HUES6 (cell line): Measurements from ENCODE around the gene SPI1.
"Not testable (repeated sequence)": the region's sequence is repeated elsewhere in the genome, so short reads cannot be mapped to it uniquely, and the experiment has no call there.

Experiments
- H3K27ac ChIP-seq: 2 replicates; pipeline ENCODE4 v1.7.0; 2013; ENCODE audit warnings: low read depth, mild to moderate bottlenecking, low read length, inconsistent platforms
- H3K27me3 ChIP-seq: 2 replicates; pipeline ENCODE4 v1.6.1; 2013; ENCODE audit warnings: low read length; ENCODE audit not compliant: control insufficient read depth, insufficient read depth
- H3K36me3 ChIP-seq: 2 replicates; pipeline ENCODE4 v1.6.1; 2013; ENCODE audit warnings: low read length; ENCODE audit not compliant: control insufficient read depth, insufficient read depth
- H3K4me1 ChIP-seq: 2 replicates; pipeline ENCODE4 v1.6.1; 2013; ENCODE audit warnings: low read length; ENCODE audit not compliant: control insufficient read depth, insufficient read depth
- H3K4me3 ChIP-seq: 2 replicates; pipeline ENCODE4 v1.5.1; 2013; ENCODE audit warnings: low read depth, low read length
- H3K9ac ChIP-seq: one replicate; pipeline ENCODE4 v1.6.1; 2013; ENCODE audit warnings: mild to moderate bottlenecking, low read length
- H3K9me3 ChIP-seq: 2 replicates; pipeline ENCODE4 v1.6.1; 2013; ENCODE audit warnings: low read depth, low read length; ENCODE audit not compliant: control insufficient read depth, insufficient read depth

The SPI1 gene

DNA sequence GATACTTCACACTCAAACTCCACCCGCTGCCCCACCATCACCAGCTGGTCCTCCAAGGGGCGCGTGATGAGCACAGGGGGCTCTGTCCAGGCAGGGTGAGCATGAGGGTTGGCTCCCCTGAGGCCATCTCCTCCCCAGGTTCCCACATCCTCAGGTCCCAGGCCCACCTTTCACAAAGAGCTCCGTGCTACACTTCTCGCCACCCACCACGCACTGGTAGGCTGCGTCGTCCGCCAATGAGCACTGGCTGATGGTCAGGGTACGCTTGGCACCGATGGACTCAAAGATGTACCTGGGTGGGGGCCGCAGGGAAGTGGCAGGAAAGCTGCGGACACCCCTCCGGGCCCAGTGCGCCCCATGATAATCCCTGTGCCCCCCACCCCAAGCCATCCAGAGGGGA lies 35.5 kb downstream of the SPI1 start:
- H3K27me3 ChIP-seq = no peaks in the 10 kb centered on the region
- no peak overlapping the region for H3K4me3 ChIP-seq
- no peak overlapping the region for H3K27ac ChIP-seq
- no peaks in the 10 kb centered on the region for H3K4me1 ChIP-seq
- no peaks in the 10 kb centered on the region for H3K36me3 ChIP-seq
- no peaks in the 10 kb centered on the region for H3K9me3 ChIP-seq
- no peak overlapping the region for H3K9ac ChIP-seq

DNA sequence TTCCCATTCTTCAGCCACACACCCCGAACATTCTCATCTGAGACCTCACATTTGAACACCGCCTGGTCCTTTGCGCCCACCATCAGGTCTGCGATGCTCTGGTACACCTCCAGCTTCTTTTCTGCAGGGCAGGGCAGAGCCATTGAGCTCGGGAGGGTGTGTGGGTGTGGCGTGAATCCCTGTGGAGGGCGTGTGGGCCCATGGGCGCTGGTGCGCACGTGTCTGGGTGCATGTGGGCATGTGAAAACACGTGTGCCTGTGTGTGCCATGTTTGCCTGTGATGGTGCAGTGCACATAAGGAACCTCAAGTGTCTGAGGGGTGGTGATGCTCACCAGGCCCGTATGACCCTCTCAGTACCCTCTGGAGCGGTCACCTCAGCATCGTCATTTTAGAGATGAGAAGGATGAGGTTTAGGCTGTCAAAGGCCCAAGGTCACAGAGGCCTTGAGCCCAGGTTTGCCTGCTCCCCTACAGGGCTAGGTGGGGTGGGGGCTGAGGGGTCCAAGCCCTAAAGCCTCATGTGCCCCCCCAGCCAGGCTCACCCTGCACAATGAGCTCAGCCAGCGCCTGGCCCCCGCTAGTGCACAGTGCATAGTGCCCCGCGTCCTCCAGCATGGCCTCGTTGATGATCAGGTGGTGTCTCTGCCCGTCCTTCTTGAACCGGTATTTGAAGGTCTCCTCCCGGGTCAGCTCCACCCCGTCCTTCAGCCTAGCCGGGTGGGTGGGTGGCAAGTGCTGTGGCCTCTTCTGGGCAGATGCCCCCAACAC lies 36.1 kb downstream of the SPI1 start:
- Histone ChIP-seq H3K9ac (no peak overlapping the region), H3K27me3 (no peaks in the 10 kb centered on the region), H3K36me3 (no peaks in the 10 kb centered on the region), H3K4me1 (no peaks in the 10 kb centered on the region), H3K4me3 (no peak overlapping the region), H3K27ac (no peak overlapping the region), H3K9me3 (no peaks in the 10 kb centered on the region)

DNA sequence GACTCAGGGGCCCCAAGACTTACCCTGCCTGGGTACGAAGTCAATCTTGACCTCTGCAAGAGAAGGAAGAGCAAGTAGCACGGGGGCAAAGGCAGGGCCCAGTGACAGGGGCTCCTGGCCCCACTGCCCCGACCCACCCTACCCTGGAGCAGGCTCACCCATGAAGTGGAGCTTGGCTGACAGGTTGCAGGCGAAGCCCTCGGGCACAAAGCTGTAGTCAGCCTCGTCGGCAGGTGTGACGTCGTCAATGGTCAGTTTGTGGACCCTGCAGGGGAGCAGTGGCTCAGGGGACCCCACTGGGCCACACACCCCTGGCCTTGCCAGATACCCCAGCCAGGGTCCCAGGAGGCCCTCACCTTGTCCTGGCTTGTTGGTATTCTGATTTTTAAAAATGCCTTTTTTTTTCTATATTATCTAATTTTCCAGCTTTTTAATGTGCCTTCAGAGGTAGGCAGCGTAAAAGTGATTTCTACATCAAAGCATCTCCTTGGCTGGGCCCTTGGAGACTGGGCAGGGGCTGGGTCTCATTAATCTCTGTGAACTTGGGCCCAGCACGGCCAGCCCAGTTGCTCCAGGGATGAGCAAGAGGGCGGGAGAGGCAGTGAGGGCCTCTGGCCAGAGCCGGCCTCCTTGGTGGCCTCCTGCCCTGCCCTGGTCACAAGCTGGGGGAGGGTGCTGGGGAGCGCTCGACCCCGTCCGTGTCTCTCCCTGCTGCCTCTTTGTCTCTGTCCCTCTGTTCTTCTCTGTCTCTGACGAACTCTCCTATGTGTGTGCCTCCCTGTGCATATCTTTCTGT lies 37.2 kb downstream of the SPI1 start:
- Histone ChIP-seq H3K27me3 (no peaks in the 10 kb centered on the region), H3K9me3 (no peaks in the 10 kb centered on the region), H3K9ac (no peak overlapping the region), H3K4me1 (no peaks in the 10 kb centered on the region), H3K27ac (no peak overlapping the region), H3K4me3 (no peak overlapping the region), H3K36me3 (no peaks in the 10 kb centered on the region)

DNA sequence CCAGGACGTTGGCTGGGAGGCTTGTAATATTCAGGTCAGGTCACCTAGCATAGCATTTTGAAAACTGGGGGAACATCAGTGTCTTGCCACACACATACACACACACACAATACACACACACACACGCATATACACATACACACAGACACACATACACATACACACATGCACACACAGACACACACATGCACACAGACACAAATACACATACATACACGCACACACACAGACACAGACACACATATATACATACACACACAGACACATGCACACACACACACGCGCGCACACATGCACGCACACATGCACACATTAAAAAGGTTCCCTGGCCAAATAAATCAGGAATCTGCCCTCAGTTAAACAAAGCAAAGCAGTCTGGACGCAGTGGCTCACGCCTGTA lies 38.3 kb downstream of the SPI1 start:
- H3K4me3 ChIP-seq = no peak overlapping the region

DNA sequence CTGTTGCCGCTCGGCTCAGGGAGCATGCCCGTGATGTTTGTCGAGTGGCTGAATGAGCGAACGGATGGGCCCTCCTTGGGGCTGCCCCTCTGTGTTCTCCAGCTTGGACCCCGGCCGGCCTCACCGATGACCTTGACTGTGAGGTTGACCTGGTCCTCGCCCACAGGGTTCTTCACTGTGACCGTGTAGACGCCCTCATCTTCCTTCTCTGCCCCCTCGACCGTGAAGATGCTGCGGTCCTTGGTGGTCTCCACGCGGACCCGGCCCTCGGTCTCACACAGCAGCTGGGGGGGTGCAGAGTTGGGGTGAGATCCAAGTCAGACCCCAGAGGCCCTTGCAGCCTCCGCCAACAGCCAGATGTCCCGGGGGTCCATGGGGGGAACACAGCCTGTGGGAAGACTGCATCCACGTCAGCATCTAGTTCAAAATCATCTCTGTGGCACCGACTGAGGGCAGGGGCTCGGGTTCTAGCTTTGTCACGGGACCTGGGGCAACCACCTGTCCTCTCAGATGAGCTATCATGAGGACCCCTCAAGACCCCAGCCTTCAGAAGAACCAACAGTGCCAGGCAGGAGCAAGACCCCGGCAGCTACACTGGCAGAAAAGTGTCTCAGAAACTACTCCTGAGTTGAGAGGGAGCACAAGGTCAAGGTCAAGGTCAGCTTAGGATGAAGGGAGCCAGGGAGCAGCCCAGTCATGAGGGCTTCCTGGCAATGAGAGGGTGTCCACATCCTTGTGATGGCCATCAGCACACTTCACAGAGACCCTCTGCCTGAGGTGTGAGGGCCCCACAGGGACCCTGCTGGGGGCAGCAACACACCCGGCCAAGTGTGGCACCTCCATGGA lies 39.7 kb downstream of the SPI1 start:
- H3K36me3 ChIP-seq = no peaks in the 10 kb centered on the region
- H3K4me1 ChIP-seq = no peaks in the 10 kb centered on the region
- no peak overlapping the region for H3K27ac ChIP-seq
- H3K9me3 ChIP-seq = no peaks in the 10 kb centered on the region
- H3K4me3 ChIP-seq = no peak overlapping the region
- no peaks in the 10 kb centered on the region for H3K27me3 ChIP-seq
- H3K9ac ChIP-seq = no peak overlapping the region

More for the DNA sequence above, 38.3 kb downstream of the SPI1 start:
- H3K27ac ChIP-seq = no peak overlapping the region
- no peak overlapping the region for H3K9ac ChIP-seq
- H3K4me1 ChIP-seq = no peaks in the 10 kb centered on the region
- H3K36me3 ChIP-seq = no peaks in the 10 kb centered on the region
- H3K27me3 ChIP-seq = no peaks in the 10 kb centered on the region
- no peaks in the 10 kb centered on the region for H3K9me3 ChIP-seq

DNA sequence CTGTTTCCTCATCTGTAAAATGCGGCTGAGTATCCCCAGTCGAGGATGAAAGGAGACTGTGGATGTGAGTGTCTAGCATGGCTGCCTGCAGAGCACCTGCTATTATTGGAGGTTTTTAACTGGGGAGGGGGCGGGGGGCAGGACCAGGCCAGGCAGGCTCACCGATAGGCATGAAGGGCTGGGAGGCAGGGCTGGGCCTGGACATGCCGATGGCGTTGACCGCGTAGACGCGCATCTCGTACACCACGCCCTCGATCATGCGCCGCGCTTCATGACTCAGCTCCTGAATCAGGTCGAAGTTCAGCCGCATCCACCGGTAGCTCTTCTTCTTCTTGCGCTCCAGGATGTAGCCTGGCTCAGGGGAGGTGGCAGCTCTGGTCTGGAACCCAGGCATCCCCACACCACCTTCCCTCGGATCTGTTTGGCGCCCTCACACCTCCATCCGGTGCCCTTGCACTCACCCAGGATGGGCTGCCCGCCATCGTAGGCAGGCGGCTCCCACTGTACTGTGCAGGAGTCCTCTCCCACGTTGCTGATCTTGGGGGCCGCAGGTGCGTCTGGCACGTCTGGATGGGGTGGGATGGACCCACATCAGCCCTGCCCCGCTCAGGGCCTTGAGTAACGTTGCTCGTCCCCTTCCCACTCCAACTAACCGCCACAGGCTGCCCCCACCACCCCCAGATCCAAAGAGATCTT lies 41.0 kb downstream of the SPI1 start:
- Histone ChIP-seq H3K4me3 (no peak overlapping the region), H3K9ac (no peak overlapping the region), H3K36me3 (no peaks in the 10 kb centered on the region), H3K27me3 (no peaks in the 10 kb centered on the region), H3K9me3 (no peaks in the 10 kb centered on the region), H3K4me1 (no peaks in the 10 kb centered on the region), H3K27ac (no peak overlapping the region)

DNA sequence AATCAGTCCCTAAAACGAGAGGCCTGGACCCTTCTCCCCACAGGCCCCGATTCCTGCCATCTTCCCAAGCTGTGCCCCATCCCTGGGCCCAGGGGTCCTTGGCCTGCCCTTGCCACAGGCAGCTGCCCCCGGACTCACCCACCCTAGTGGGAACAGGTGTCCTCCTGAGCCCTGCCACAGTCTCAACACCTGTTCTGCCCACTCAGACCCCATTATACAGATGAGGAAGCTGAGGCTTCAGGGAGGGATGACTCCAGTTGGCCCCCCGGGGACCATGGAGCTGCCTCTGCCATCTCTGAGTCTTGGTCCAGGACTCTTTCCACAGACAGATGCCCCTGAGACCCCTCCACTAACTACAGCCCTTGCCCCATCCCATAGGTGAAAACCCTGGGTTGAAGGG lies 41.8 kb downstream of the SPI1 start:
- H3K4me3 ChIP-seq = no peak overlapping the region
- no peak overlapping the region for H3K9ac ChIP-seq
- no peaks in the 10 kb centered on the region for H3K36me3 ChIP-seq
- H3K4me1 ChIP-seq = no peaks in the 10 kb centered on the region
- H3K9me3 ChIP-seq = no peaks in the 10 kb centered on the region
- H3K27ac ChIP-seq = no peak overlapping the region
- no peaks in the 10 kb centered on the region for H3K27me3 ChIP-seq

DNA sequence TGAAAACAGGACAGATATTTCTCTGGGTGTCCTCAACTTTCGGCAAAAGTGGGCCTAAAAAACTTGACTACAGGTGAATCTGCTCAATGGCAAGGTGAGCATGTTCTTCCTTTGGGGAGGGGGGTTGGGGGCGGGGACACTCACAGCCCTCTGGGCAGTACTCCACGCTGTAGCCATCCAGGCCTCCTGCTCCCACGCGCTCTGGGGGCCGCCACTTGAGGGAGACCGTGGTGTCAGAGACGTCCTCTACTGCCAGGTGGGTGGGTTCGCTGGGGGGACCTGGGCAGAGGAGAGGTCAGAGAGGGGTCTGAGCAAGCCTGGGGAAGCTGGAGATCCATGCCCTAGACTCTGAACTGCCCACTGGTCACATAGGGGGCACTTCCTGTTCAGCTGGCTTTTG lies 42.6 kb downstream of the SPI1 start:
- H3K9ac ChIP-seq = no peak overlapping the region
- peaks cover under 1% of the 10 kb centered on the region; the same call in 1 of the 2 replicates for H3K36me3 ChIP-seq
- H3K4me1 ChIP-seq = no peaks in the 10 kb centered on the region
- H3K4me3 ChIP-seq = no peak overlapping the region
- H3K9me3 ChIP-seq = no peaks in the 10 kb centered on the region
- H3K27ac ChIP-seq = no peak overlapping the region
- H3K27me3 ChIP-seq = no peaks in the 10 kb centered on the region

DNA sequence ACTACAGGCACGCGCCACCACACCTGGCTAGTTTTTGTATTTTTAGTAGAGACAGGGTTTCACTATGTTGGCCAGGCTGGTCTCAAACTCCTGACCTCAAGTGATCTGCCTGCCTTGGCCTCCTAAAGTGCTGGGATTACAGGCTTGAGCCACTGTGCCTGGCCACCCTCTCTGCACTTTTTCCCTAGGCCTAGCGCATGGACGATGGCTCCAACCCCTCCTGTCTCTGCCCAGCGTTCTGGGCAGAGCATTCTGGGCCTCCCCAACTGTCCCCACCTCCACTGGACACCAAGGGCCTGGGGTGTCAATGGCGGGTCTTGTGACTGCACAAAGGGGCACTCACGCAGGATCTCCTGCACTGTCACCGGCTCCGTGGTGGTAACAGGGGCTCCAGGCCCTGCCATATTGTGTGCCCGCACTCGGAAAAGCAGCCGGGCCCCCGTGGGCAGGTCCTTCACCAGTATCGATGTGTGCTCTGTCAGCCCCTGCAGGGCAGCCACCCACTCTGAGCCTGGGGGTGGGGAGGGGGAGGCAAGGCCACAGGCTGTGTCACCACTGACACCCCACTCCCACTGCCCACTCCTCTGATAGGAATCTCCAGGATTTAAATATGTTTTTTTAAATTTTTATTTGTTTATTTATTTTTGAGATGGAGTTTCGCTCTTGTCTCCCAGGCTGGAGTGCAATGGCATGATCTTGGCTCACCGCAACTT lies 43.5 kb downstream of the SPI1 start:
- not testable (repeated sequence) for H3K4me3 ChIP-seq, H3K27me3 ChIP-seq, H3K36me3 ChIP-seq, H3K9ac ChIP-seq, H3K27ac ChIP-seq, H3K4me1 ChIP-seq, H3K9me3 ChIP-seq

DNA sequence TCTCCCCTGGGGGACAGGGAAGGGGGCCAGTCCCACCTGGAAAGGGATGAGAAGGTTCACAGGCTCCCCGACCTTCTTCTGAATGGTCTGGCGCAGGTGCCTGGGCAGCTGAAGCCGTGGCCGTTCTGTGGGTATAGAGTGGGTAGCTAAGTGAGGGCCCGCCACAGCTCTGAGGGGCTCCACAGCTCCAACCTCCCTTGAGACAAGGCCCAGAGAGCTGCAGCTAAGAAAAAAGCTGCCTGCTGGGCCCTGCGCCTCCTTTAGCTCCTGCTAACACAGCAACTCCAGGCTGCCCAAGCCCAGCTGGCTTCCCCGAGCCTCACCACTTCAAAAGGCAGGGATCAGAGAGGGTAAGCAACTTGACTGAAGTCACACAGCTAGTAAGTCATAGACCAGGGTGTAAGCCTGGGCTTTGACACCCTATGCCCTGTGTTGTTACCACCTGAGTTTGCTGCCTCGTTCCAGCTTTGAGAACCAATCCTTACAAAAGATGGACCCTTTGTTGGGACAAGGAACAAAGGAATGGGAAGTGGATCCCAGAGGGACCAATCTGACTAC lies 44.4 kb downstream of the SPI1 start:
- Histone ChIP-seq H3K36me3 (peaks cover 17% of the 10 kb centered on the region), H3K4me1 (no peaks in the 10 kb centered on the region), H3K27ac (no peak overlapping the region), H3K4me3 (no peak overlapping the region), H3K27me3 (no peaks in the 10 kb centered on the region), H3K9ac (no peak overlapping the region), H3K9me3 (no peaks in the 10 kb centered on the region)
